ENCODE measurements around the gene SPINK1. TPM values are rescaled to one million over a fixed set of nuclear protein-coding genes. Genes with fewer than 3 reads are reported as not detected.
"Not testable (repeated sequence)": the region's sequence is repeated elsewhere in the genome, so short reads cannot be mapped to it uniquely, and the experiment has no call there.

Gene SPINK1
- total and polyA plus RNA-seq, 10 donors: 0.38 to 7.1 (median 0.99) TPM; not detected in 5

GRCh38 chr5:147876626-147877025 is 45.2 kb upstream of the SPINK1 start:
- intact Hi-C loops (cut with DNase I; ENCODE audit: low total_unique reads): no loop called here
- WGBS, 5 donors: 73 to 88% (median 82%) methylated on average over 2 of the region's 2 CpGs
- no peak for DNase-seq

GRCh38 chr5:147876141-147876540 is 44.7 kb upstream of the SPINK1 start:
- no peak for TF ChIP-seq POLR2AphosphoS5 (IDR thresholded peaks at IDR 0.05)
- TF ChIP-seq POLR2A (IDR thresholded peaks at IDR 0.05): no peak
- TF ChIP-seq, protein P1, sequence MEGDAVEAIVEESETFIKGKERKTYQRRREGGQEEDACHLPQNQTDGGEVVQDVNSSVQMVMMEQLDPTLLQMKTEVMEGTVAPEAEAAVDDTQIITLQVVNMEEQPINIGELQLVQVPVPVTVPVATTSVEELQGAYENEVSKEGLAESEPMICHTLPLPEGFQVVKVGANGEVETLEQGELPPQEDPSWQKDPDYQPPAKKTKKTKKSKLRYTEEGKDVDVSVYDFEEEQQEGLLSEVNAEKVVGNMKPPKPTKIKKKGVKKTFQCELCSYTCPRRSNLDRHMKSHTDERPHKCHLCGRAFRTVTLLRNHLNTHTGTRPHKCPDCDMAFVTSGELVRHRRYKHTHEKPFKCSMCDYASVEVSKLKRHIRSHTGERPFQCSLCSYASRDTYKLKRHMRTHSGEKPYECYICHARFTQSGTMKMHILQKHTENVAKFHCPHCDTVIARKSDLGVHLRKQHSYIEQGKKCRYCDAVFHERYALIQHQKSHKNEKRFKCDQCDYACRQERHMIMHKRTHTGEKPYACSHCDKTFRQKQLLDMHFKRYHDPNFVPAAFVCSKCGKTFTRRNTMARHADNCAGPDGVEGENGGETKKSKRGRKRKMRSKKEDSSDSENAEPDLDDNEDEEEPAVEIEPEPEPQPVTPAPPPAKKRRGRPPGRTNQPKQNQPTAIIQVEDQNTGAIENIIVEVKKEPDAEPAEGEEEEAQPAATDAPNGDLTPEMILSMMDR (IDR thresholded peaks at IDR 0.05 in 8 of 11, conservative IDR thresholded peaks at IDR 0.05 in 3 of 11): no peak
- no peak overlapping the region for H3K4me3 ChIP-seq
- no peaks in the 10 kb centered on the region for H3K9me3 ChIP-seq
- no peaks in the 10 kb centered on the region for H3K4me1 ChIP-seq
- intact Hi-C loops (cut with DNase I; ENCODE audit: low total_unique reads): no loop called here
- H3K27me3 ChIP-seq (replicated peaks in 1 of 7): peaks cover 0 to 5% (median 0%) of the 10 kb centered on the region in 7 donors
- no peak for DNase-seq
- no peak overlapping the region for H3K27ac ChIP-seq
- no peaks in the 10 kb centered on the region for H3K36me3 ChIP-seq

More at GRCh38 chr5:147876626-147877025, 45.2 kb upstream of the SPINK1 start:
- Histone ChIP-seq H3K27me3 (replicated peaks in 1 of 7) (peaks cover 0 to 5% (median 0%) of the 10 kb centered on the region in 7 donors), H3K27ac (no peak overlapping the region), H3K9me3 (no peaks in the 10 kb centered on the region), H3K36me3 (no peaks in the 10 kb centered on the region), H3K4me3 (no peak overlapping the region), H3K4me1 (no peaks in the 10 kb centered on the region)
- no peak for TF ChIP-seq POLR2AphosphoS5 (IDR thresholded peaks at IDR 0.05)
- TF ChIP-seq POLR2A (IDR thresholded peaks at IDR 0.05): no peak
- TF ChIP-seq, protein P1 (IDR thresholded peaks at IDR 0.05 in 8 of 11, conservative IDR thresholded peaks at IDR 0.05 in 3 of 11): no peak

DNA sequence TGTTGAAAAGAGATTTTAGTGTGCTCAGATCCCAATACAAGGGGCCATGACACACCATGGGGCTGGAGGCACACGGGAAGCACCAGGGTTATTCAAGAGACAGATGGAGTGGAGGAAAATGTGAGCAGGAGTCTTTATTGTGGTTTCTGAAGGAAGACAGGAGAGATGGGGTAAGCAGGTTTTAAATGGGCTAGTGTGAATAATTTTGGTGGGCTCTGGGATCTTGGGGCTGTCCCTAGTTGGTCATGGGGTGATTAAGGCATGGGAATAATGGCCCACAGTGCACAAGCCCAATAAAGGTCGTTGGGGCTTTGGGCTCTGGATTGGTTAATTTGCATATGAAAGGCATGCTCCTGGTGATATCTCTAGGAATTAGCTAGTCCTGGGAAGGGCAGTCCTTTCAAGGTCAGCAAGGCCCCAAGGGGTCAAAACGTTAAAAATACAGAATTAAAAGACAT is 43.5 kb upstream of the SPINK1 start:
- DNase-seq: no peak
- Histone ChIP-seq H3K27me3 (replicated peaks in 1 of 7) (peaks cover 0 to 5% (median 0%) of the 10 kb centered on the region in 7 donors), H3K4me3 (no peak overlapping the region), H3K36me3 (no peaks in the 10 kb centered on the region), H3K27ac (no peak overlapping the region), H3K4me1 (no peaks in the 10 kb centered on the region), H3K9me3 (no peaks in the 10 kb centered on the region)
- 40 to 61% (median 53%) methylated on average over 3 of the region's 3 CpGs for WGBS, 5 donors
- intact Hi-C loops (cut with DNase I; ENCODE audit: low total_unique reads): no loop called here
- TF ChIP-seq, protein P1 (IDR thresholded peaks at IDR 0.05 in 8 of 11, conservative IDR thresholded peaks at IDR 0.05 in 3 of 11): no peak
- TF ChIP-seq POLR2A (IDR thresholded peaks at IDR 0.05) (no peak), POLR2AphosphoS5 (IDR thresholded peaks at IDR 0.05) (no peak)

DNA sequence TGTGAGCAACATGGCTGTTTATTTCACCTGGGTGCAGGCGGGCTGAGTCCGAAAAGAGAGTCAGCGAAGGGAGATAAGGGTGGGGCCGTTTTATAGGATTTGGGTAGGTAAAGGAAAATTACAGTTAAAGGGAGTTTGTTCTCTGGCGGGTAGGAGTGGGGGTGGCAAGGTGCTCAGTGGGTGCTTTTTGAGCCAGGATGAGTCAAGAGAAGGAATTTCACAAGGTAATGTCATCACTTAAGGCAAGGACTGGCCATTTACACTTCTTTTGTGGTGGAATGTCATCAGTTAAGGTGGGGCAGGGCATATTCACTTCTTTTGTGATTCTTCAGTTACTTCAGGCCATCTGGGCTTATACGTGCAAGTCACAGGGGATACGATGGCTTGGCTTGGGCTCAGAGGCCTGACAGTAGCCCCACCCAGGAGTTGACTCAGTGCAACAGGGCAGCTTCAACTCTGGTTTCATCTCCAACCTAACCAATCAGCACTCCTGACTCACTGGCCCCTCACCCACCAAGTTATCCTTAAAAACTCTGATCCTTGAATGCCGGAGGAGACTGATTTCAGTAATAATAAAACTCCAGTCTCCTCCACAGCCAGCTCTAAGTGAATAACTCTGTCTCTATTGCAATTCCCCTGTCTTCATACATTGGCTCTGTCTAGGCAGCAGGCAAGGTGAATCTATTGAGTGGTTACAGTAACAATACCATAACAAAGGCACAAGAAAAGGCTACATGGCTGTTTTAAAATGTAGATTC is 42.8 kb upstream of the SPINK1 start:
- H3K27ac ChIP-seq; H3K36me3 ChIP-seq; H3K9me3 ChIP-seq; H3K4me1 ChIP-seq; DNase-seq; intact Hi-C loops (cut with DNase I; ENCODE audit: low total_unique reads); H3K27me3 ChIP-seq (replicated peaks in 1 of 7); H3K4me3 ChIP-seq: not testable (repeated sequence)
- WGBS, 5 donors: 74 to 87% (median 81%) methylated on average over 4 to 8 of the region's 8 CpGs

DNA sequence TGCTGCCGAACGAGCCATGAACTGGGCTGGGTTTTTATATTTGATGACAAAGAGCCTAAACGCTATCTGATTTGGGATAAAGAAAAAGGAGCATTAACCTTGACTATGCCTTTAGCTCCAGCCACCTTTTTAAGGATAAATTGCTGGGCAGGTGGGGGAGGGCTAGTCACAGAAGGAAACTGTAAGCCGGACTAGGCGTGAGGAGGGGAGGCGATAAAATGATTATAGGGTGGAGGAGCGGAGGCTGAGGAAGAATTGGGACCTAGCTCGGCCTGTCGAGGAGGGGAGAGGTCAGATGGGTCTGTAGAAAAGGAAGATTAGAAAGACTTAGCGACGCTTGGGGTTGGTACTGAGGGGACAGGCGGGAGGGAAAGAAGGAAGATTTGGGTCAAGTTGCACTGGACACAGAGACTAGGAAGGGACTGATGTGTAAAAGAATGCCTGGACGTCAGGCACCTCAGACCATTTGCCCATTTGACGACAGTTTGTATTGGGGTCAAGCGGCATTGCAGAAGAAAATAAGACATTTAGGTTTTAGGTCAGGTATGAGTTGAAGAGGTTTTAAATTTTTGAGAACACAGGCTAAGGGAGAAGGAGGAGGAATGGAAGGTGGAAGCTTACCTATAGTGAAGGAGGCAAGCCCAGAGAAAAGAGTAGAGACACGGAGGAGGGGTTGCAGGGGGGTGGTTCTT is 41.4 kb upstream of the SPINK1 start:
- DNase-seq; H3K4me1 ChIP-seq; H3K27ac ChIP-seq; H3K4me3 ChIP-seq; H3K36me3 ChIP-seq; intact Hi-C loops (cut with DNase I; ENCODE audit: low total_unique reads); H3K27me3 ChIP-seq (replicated peaks in 1 of 7); H3K9me3 ChIP-seq: not testable (repeated sequence)
- 82 to 91% (median 88%) methylated on average over 16 of the region's 16 CpGs for WGBS, 5 donors

GRCh38 chr5:147871980-147872549 is 40.6 kb upstream of the SPINK1 start:
- H3K4me3 ChIP-seq; H3K4me1 ChIP-seq; H3K36me3 ChIP-seq; H3K27ac ChIP-seq; DNase-seq; H3K27me3 ChIP-seq (replicated peaks in 1 of 7); H3K9me3 ChIP-seq; intact Hi-C loops (cut with DNase I; ENCODE audit: low total_unique reads): not testable (repeated sequence)
- 85 to 96% (median 95%) methylated on average over 15 to 18 of the region's 18 CpGs for WGBS, 5 donors

DNA sequence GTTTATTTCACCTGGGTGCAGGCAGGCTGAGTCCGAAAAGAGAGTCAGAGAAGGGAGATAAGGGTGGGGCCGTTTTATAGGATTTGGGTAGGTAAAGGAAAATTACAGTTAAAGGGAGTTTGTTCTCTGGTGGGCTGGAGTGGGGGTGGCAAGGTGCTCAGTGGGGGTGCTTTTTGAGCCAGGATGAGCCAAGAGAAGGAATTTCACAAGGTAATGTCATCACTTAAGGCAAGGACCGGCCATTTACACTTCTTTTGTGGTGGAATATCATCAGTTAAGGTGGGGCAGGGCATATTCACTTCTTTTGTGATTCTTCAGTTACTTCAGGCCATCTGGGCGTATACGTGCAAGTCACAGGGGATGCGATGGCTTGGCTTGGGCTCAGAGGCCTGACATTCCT is 38.4 kb upstream of the SPINK1 start:
- H3K27me3 ChIP-seq (replicated peaks in 1 of 7); H3K36me3 ChIP-seq; DNase-seq; intact Hi-C loops (cut with DNase I; ENCODE audit: low total_unique reads); H3K4me1 ChIP-seq; H3K9me3 ChIP-seq; H3K4me3 ChIP-seq; H3K27ac ChIP-seq: not testable (repeated sequence)
- WGBS, 5 donors: 67 to 86% (median 76%) methylated on average over 4 to 6 of the region's 6 CpGs

Data from spleen (tissue), 11 donors.